Osteocyte (in vitro differentiated cells): ENCODE measurements around the gene ANKRD17. TPM values are rescaled to one million over a fixed set of nuclear protein-coding genes. Genes with fewer than 3 reads are reported as not detected.

Experiments used
- DNase-seq: peaks from one replicate; pipeline ENCODE4 v3.0.0; 2021; ENCODE audit warnings: mixed read lengths; ENCODE audit not compliant: unreplicated experiment; ENCODE audit errors: extremely low spot score
- H3K27ac Mint-ChIP-seq: one replicate; pipeline ENCODE4 v1.8.0; 2021; ENCODE audit warnings: mild to moderate bottlenecking, mixed read lengths; ENCODE audit not compliant: unreplicated experiment
- H3K27me3 Mint-ChIP-seq: one replicate; pipeline ENCODE4 v1.8.0; 2021; ENCODE audit warnings: mixed read lengths; ENCODE audit not compliant: unreplicated experiment
- H3K36me3 Mint-ChIP-seq: one replicate; pipeline ENCODE4 v1.8.0; 2021; ENCODE audit warnings: mixed read lengths; ENCODE audit not compliant: unreplicated experiment
- H3K4me1 Mint-ChIP-seq: one replicate; pipeline ENCODE4 v1.8.0; 2021; ENCODE audit warnings: mixed read lengths; ENCODE audit not compliant: unreplicated experiment
- H3K4me3 Mint-ChIP-seq: one replicate; pipeline ENCODE4 v1.8.0; 2021; ENCODE audit warnings: mild to moderate bottlenecking, moderate library complexity, mixed read lengths; ENCODE audit not compliant: unreplicated experiment
- H3K9me3 Mint-ChIP-seq: one replicate; pipeline ENCODE4 v1.8.0; 2021; ENCODE audit warnings: mixed read lengths; ENCODE audit not compliant: unreplicated experiment
- CTCF ChIP-seq: fragments of 200-600 bp; sonication (generic); IDR thresholded peaks from 2 replicates; pipeline ENCODE4 v1.5.0; 2021; ENCODE audit warnings: antibody characterized with exemption, mild to moderate bottlenecking, moderate library complexity
- total RNA-seq: library from RNA; stranded (reverse); gene quantifications from 2 replicates; pipeline ENCODE4 v1.2.1, GENCODE V29; 2021

Gene ANKRD17
- total RNA-seq, 1 donor from 2014 or later = 76.0 TPM

DNA sequence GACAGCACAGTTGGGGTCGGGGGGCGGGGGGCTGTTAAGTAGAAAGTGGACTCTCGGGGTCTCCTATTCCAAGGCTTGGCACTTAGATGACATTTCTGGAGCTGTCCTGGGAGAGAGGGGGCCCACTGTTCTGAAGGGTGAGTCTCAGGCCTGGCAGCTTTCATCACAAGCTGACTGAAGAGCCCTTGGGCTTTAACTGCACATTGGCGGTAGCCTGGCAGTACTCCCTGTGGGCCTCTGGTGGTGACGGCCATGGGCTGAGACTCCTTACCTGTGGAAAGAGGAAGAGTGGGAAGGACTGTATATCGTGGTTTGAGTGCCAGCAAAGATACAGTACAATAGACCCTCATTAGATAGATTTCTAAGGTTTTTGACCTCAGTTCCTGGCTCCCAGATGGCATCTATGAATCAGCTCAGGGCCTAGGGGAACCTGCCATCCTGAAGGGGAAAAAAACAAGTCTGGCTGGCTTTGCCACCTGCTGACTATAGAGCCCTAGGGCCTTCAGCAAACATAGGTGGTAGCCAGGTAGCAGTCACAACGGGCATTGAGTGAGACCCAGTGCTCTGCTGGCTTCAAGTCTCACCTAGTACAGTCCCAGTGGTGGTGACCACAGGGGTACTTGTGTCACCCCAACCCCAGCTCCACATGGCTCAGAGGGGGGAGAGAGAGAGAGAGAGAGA lies 87.9 kb downstream of the ANKRD17 start:
- H3K27ac Mint-ChIP-seq = no peak overlapping the region
- TF ChIP-seq CTCF = no peak
- H3K4me1 Mint-ChIP-seq = no peaks in the 10 kb centered on the region
- H3K36me3 Mint-ChIP-seq = peaks cover 77% of the 10 kb centered on the region
- no peaks in the 10 kb centered on the region for H3K27me3 Mint-ChIP-seq
- no peak overlapping the region for H3K4me3 Mint-ChIP-seq
- DNase-seq = no peak
- H3K9me3 Mint-ChIP-seq = peaks cover 18% of the 10 kb centered on the region

- H3K4me3 Mint-ChIP-seq = no peak overlapping the region
- no peak for TF ChIP-seq CTCF
- no peak for DNase-seq
- H3K4me1 Mint-ChIP-seq = no peaks in the 10 kb centered on the region
- no peaks in the 10 kb centered on the region for H3K27me3 Mint-ChIP-seq
- no peak overlapping the region for H3K27ac Mint-ChIP-seq
- peaks cover 55% of the 10 kb centered on the region for H3K36me3 Mint-ChIP-seq
- peaks cover 12% of the 10 kb centered on the region for H3K9me3 Mint-ChIP-seq
Measured at GRCh38 chr4:73166212-73166611, 92.4 kb downstream of the ANKRD17 start.

DNA sequence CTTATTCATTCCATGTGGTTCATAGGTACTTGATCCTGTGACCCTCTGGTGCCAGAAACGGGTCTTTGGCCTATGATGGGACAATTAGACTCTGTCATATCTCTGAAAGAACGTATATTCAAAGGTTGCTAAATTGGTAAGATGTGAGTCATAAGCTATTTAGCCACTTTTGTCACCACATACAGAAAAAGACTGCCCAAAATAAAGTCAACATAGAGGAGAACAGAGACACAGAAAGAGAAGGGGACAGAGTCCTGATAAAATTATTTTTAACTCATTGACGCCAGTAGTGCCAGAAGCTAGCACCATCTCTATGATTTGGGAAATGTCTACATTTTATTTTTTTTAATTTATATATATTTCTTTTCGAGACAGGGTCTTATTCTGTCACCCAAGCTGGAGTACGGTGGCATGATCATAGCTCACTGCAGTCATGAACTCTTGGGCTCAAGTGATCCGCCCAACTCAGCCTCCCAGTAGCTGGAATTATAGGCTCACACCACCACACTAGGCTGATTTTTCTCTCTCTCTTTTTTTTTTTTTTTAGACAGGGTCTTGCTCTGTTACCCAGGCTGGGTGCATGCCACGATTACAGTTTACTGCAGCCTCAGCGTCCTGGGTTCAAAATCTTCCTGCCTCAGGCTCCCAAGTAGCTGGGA lies 96.9 kb downstream of the ANKRD17 start:
- peaks cover 45% of the 10 kb centered on the region for H3K36me3 Mint-ChIP-seq

GRCh38 chr4:73156394-73156793 lies 102.2 kb downstream of the ANKRD17 start:
- Mint-ChIP-seq H3K4me3 (no peak overlapping the region), H3K27me3 (no peaks in the 10 kb centered on the region), H3K27ac (no peak overlapping the region), H3K9me3 (no peaks in the 10 kb centered on the region), H3K4me1 (no peaks in the 10 kb centered on the region), H3K36me3 (peaks cover 42% of the 10 kb centered on the region)
- DNase-seq = no peak
- TF ChIP-seq CTCF = no peak

More for the DNA sequence above, 96.9 kb downstream of the ANKRD17 start:
- TF ChIP-seq CTCF = no peak
- no peak overlapping the region for H3K27ac Mint-ChIP-seq
- no peaks in the 10 kb centered on the region for H3K4me1 Mint-ChIP-seq
- H3K9me3 Mint-ChIP-seq = peaks cover 12% of the 10 kb centered on the region
- H3K4me3 Mint-ChIP-seq = no peak overlapping the region
- H3K27me3 Mint-ChIP-seq = no peaks in the 10 kb centered on the region
- DNase-seq = no peak

DNA sequence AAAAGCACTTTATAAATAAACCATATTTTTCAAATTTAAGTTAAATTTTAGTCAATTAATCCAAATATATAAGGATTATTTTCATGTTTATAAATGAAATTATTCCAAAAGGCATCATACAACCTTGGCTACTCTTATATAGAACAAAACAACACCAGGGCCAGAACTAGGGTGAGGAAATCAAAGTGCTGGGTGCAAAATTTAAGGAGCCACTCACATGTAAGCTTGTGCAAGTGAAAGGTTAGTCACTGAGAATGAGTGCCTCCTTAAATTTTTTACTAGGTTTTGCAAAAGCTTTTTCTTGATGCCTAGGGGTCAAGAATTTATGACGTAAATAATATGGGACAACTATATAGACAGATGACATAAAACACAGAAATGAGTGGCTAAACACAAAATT lies 105.7 kb downstream of the ANKRD17 start:
- Mint-ChIP-seq H3K4me1 (no peaks in the 10 kb centered on the region), H3K27ac (no peak overlapping the region), H3K4me3 (no peak overlapping the region), H3K36me3 (peaks cover 45% of the 10 kb centered on the region), H3K27me3 (no peaks in the 10 kb centered on the region), H3K9me3 (no peaks in the 10 kb centered on the region)
- DNase-seq = no peak
- no peak for TF ChIP-seq CTCF
